ENCODE results near the gene MSI2.

MSI2 gene

GRCh38 chr17:57467801-57468200 lies 211.5 kb downstream of the MSI2 start:
- in situ Hi-C loops (cut with MboI; ENCODE audit: low sequenced_read_pairs), result no loop called here

GRCh38 chr17:57468932-57469775 lies 212.8 kb downstream of the MSI2 start:
- in situ Hi-C loops (cut with MboI; ENCODE audit: low sequenced_read_pairs), result no loop called here

DNA sequence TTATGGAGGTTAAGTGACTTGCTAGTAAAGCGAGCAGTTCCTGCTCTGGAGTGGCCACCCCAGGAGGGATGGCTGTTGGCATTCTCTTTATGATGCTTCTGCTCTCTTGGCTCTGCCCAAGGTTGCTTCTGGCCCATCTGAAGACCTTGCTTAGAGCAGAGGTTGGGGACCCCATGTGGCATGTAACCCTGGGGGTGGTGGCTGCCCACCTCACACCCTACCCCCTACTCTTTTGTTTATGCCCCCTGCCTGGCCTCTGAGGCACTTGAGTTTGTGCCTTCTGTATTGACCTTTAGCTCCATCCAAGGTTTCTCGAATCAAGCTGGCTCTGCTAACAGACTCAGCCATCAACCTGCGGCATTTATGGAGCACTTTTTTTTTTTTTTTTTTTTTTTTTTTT lies 214.6 kb downstream of the MSI2 start:
- in situ Hi-C loops (cut with MboI; ENCODE audit: low sequenced_read_pairs), result no loop called here

DNA sequence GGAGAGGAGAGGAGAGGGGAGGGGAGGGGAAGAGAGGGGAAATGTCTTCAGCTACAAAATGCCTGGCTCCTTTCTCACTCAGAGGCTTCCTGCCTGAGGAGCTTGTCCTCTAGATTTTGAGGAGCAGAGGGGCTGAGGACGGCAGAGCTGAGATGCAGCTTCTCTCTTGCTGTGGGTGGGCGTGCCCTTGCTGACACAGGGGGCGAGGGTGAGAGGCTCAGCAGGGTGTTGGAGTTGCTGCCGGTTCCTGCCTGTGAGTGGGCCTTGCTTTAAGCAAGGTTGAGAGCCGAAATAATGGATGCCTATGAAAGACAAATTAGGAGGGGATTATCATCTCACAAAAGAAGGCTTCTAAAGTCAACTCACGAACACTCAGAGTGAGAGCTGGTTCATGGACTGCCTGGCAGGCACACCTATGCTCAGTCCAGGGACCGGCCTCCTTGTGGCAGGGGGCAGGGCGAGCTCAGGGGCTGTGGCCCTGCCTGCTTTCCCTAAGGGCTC lies 215.6 kb downstream of the MSI2 start:
- in situ Hi-C loops (cut with MboI; ENCODE audit: low sequenced_read_pairs), result no loop called here

DNA sequence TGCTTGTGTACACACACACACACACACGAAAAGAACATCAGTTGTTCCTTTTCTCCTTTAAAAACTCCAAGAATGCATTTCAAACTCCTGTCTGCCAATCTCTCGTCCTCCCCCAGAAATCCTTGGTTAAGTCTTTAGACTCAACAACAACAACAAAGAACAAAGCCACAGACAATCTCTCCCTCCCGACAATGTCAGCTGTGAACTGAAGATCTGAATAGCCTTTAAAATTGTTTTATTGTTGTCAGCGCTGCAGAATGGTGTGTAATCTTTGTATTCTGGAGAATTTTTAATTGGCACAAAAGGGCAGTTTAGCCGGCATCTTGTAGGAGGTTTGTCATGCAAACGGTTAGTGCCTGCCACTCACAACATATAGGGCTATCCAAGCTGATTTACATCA lies 219.5 kb downstream of the MSI2 start:
- in situ Hi-C loops (cut with MboI; ENCODE audit: low sequenced_read_pairs), result no loop called here

- in situ Hi-C loops (cut with MboI; ENCODE audit: low sequenced_read_pairs), result no loop called here
Observed at GRCh38 chr17:57477522-57478362, 221.4 kb downstream of the MSI2 start.

DNA sequence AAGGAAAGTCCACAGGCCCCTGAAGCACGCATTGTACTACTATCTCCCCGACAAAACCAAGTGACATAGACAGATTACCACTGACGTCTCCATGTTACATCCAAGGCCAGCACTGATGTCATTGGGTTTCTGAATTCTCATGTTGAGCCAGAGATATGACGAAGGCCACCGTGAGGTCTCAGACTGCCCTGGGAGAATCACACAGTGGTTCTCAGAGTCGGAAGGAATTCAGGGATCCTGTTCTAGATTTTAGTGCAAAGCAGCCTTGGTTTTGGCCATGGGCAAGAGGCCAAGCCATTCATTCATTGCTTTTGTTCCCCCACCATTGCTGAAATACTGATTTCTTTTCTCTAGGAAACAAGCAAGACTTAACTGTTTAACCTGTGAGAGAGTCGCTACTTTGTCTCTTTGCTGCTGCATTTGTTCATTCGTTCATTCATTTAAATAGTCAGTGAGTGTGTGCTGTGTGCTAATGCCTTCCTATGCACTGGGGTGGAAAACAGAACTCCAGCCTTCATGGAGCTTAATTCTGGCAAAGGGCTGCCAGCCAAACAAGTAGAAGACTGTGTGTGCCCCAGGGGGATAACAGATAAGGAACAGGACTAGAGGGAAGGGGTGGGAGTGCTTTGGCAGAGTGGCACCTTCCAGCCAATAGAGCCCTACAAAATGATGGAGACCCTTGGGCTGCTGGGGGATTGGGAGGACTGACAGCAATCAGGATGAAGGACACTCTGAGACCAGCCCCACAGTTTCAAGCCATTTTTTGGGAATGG lies 222.3 kb downstream of the MSI2 start:
- in situ Hi-C loops (cut with MboI; ENCODE audit: low sequenced_read_pairs), result no loop called here

DNA sequence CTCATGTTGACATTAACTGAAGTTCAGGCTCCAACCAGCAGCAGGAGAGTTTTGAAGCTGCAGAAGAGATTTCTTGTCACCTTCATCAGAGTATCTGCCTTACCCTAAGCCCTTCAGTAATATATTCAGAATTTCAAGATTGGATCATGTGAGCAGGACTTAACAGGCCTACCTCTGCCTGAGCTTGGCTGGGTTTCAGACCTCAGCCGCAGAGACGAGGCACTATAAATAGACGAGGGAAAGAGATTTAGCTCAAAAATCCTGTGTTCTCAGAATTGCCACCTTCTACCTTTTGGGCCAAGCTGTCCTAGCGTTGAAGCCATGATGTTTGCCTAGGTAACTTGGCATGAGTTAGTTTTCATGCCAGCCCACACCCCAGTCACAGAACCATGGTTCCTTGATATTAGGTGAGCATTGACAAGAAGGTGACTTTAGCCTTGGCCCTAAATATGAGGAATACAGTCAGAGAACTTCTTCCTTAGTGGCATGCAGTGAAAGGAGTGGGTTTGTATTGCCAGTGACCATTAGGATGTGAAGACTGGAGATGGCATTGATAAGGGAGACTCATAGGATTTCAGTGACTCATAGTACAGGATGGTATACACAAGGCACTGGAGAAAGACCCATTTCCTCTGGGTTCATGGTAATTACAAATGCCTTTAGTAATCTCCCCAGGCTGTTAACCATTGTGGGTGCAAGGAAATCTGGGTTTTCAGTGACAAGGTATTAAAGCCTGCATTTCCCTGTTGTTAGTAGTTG lies 224.3 kb downstream of the MSI2 start:
- in situ Hi-C loops (cut with MboI; ENCODE audit: low sequenced_read_pairs), result no loop called here

GRCh38 chr17:57481910-57482391 lies 225.6 kb downstream of the MSI2 start:
- in situ Hi-C loops (cut with MboI; ENCODE audit: low sequenced_read_pairs), result no loop called here

DNA sequence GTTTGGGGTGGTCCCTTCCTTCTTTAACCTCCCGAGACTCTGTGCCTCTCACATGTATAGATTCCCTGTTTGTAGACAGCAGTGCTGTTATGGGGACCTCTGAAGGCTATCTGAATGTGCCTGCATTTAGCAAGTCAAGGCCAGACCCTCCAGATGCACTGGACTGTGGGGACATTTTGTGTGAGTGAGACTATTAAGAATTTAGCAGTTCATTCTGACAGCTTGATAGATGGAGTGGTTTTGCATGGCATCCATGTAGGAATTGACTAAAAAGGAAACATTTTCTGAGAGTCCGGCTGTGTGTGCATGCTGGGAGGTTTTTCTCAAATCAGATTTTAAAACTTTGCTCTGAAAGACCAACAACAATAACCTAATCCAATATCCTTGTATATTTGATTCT lies 226.3 kb downstream of the MSI2 start:
- in situ Hi-C loops (cut with MboI; ENCODE audit: low sequenced_read_pairs), result no loop called here

- in situ Hi-C loops (cut with MboI; ENCODE audit: low sequenced_read_pairs), result no loop called here
Observed at GRCh38 chr17:57484081-57484666, 227.9 kb downstream of the MSI2 start.

DNA sequence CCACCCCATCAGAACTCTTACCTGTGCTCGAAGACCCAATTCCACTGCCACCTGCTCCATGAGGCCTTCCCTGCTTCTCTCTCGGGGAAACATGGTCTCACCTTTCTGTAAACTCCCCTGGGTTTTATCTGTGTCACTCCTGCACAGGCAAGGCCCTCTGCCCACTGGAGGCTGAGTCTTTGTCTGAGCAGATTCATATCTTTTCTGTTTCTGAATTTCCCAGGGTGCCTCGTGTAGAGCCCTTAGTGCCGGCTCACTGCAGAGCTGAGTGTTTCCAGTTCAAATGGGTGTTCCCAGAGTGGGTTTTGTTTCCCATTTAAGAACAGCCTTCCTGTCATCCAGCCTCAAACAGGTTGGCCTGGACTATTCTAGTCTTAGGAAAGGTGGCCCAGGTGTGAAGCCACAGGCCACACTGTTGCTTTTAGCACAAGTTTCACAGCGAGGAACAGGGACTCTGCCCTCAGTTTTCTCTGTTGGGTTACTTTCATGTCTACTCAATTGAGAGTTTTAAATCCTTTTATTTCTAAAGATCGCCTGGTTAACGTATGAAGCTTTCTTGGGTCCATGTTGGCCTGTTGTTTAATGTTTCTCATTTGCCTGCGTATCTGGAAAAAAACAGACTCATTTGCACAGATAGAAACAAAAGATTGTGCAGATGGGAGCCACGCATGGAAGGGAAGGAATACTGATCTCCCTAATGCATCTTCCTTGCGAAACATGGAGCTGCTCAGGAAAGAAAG lies 228.7 kb downstream of the MSI2 start:
- in situ Hi-C loops (cut with MboI; ENCODE audit: low sequenced_read_pairs), result no loop called here

DNA sequence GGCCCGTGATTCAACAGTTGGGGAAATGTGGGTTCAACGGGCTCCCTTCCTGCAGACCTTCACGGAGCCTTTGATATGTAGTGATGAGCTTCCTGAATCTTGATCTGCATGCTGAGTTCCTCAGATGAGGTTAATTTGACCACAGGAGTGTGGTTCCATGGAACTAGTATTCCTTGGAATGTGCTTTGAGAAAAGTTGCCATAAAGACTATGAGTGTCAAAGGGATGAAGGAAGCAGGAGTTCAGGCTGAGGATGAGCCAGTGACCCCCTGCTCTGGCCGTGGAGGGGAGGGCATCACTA lies 229.2 kb downstream of the MSI2 start:
- in situ Hi-C loops (cut with MboI; ENCODE audit: low sequenced_read_pairs), result no loop called here

DNA sequence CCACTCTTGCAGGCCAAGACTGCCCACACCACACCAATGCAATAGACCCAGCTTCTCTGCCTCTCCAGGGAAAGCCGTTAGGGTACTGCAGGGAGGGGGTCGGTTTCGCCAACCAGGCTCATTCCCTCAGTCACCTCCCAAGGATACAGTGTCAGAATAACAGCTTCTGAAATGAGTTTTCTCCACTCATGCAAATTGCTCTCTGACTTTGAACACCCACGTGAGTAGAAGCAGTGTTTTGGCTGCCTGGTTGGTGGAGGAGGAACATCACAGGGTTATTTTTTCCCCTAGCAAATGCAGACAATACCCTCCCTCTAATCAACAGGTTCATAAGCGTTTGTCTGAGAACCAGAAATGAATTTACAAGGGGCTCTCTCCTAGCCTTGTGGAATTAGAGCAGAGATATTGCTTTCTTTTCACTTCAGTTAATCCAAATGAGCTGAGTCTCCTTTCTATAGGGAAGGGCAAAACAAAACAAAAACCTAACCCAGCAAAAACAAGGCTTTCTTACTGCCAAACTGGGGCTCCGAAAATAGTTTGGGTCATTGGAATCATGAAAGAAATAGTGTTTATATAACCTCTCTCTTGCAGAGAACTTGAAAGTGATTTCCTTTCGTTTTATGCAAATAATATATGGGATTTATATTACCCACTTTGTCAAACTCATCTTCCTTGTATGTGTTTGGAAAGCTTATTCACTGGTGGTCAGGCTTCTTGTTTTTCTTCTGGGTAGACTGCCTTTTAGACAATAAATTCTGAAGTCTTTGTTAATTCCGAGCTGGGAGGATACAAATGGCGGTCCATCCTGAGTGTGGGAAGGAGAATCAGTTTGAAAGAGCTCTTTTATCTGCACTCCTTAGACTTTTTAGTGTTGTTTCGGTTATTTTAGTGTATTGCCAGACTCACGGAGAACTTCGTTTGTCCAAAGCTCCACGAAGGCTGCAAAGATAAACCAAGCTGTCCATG lies 229.9 kb downstream of the MSI2 start:
- in situ Hi-C loops (cut with MboI; ENCODE audit: low sequenced_read_pairs), result no loop called here

- in situ Hi-C loops (cut with MboI; ENCODE audit: low sequenced_read_pairs), result no loop called here
Observed at GRCh38 chr17:57486882-57487301, 230.6 kb downstream of the MSI2 start.

DNA sequence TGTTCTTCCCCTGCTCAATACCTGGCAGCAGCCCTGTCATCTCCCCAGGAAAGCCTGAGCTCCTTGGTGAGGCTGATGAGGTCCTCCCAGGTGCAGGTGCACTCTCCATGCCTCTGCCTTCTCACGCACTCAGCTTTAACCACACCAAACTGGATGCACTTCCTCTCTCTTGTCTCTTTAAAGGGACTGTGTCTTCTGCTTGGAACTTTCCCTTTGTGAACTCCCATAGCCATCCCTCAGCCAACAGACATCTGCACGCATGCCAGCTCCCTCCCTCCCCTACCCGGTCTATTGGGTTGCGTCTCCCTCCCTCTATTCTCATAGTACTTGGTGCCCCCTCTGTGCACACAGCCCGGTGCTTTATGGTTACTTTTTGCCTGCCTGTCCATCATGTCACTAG lies 231.2 kb downstream of the MSI2 start:
- in situ Hi-C loops (cut with MboI; ENCODE audit: low sequenced_read_pairs), result no loop called here

- in situ Hi-C loops (cut with MboI; ENCODE audit: low sequenced_read_pairs), result no loop called here
Observed at GRCh38 chr17:57488856-57489255, 232.5 kb downstream of the MSI2 start.

DNA sequence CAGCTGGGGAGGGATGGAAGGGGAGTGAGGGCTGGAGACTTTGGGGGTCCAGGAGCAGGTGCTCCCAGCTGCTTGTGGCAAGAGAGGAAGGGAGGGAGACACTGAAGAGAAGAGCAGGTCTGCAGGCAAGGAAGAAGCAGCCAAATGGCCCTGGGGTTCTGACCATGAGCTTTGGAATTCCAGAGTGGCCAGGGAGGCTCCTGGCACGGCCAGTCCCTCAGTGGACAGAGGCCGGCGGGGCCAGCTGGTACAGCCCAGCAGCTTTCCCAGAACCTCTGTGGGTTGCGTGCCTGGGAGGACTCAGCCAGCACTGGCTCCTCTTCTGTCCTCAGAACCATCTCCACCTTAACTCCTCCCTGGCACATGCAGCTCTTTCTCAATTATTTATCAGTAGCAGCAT lies 233.0 kb downstream of the MSI2 start:
- in situ Hi-C loops (cut with MboI; ENCODE audit: low sequenced_read_pairs), result no loop called here
